Peyer's patch (tissue), 4 donors: ENCODE data around the gene MAPK10. TPM values are rescaled to one million over a fixed set of nuclear protein-coding genes. Genes with fewer than 3 reads are reported as not detected.

ENCODE experiments used
- DNase-seq, 3 donors: peaks; one replicate each; pipeline ENCODE4 v3.0.0-alpha.2; 2017 to 2019
- H3K27ac ChIP-seq, 4 donors: fragments of 200-600 bp; sonication (generic); one replicate each; pipeline ENCODE4 v1.5.1; 2016 to 2019
- H3K27me3 ChIP-seq, 2 donors: fragments of 200-600 bp; sonication (generic); one replicate each; pipeline ENCODE4 v1.5.1; 2019
- H3K36me3 ChIP-seq, 3 donors: fragments of 200-600 bp; sonication (generic); one replicate each; pipeline ENCODE4 v1.5.1; 2016 to 2019
- H3K4me1 ChIP-seq, 4 donors: fragments of 200-600 bp; sonication (generic); one replicate each; pipeline ENCODE4 v1.5.1; 2016 to 2019
- H3K4me3 ChIP-seq, 4 donors: fragments of 200-600 bp; sonication (generic); 1 replicate in 3 of 4; 2 replicates in 1 of 4; pipeline ENCODE4 v1.5.1; 2016 to 2019; ENCODE audit warnings: mild to moderate bottlenecking in 1 of 4
- H3K9me3 ChIP-seq, 4 donors: fragments of 200-600 bp; sonication (generic); one replicate each; pipeline ENCODE4 v1.5.1; 2016 to 2019; ENCODE audit warnings: mild to moderate bottlenecking in 1 of 4
- CTCF ChIP-seq, 6 experiments: fragments of 450-650 bp in 4 of 6; fragments of 200-600 bp in 2 of 6; sonication (generic) in 1 of 6; IDR thresholded peaks; one replicate each; pipeline ENCODE4 v1.5.1; 2017 to 2019; ENCODE audit warnings: antibody characterized with exemption in 6 of 6, mild to moderate bottlenecking in 3 of 6, moderate library complexity in 1 of 6
- POLR2A ChIP-seq, 2 donors: fragments of 450-650 bp; IDR thresholded peaks; one replicate each; pipeline ENCODE4 v1.5.1; 2017; ENCODE audit warnings: antibody characterized with exemption in 2 of 2, mild to moderate bottlenecking in 2 of 2, moderate library complexity in 2 of 2
- total RNA-seq, 4 donors: library from RNA; depleted of rRNA; stranded (reverse); fragments of >200 nt; gene quantifications; one replicate each; pipeline ENCODE4 v1.1.0, GENCODE V29; 2016

MAPK10 gene
- total RNA-seq = 10 to 100 TPM in 1 of 4 donors, 1 to 10 TPM in 3; 1.8 to 35.5 (median 7.3) TPM

GRCh38 chr4:86359944-86360478 is at the start of gene MAPK10:
MAPK10 (minus strand) TSS chr4:86360053.
- DNase-seq = peak in 2 of 3 donors; percentile 69 to 86
- TF ChIP-seq CTCF (IDR thresholded peaks at IDR 0.05) = no peak
- TF ChIP-seq POLR2A (IDR thresholded peaks at IDR 0.05) = no peak
- Histone ChIP-seq H3K4me1 (no peaks in the 10 kb centered on the region), H3K27me3 (no peaks in the 10 kb centered on the region), H3K27ac (peak within 1 kb of the TSS in 2 of 4 donors; percentile 6 to 29), H3K4me3 (peak within 1 kb of the TSS in 2 of 4 donors; percentile 4 to 24), H3K9me3 (no peaks in the 10 kb centered on the region), H3K36me3 (no peaks in the 10 kb centered on the region)

DNA sequence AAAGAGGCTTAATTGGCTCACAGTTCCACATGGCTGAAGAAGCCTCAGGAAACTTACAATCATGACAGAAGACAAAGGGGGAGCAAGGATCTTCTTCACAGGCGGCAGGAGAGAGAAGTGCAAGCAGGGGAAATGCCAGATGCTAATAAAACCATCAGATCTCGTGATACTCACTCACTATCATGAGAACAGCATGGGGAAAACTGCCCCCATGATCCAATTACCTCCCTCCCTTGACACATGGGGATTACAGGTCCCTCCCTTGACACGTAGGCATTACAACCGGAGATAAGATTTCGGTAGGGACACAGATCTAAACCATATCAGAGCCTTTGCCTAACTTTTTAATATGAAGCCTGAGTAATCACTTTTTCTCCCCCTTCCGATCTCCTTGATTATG is 43.7 kb upstream of the MAPK10 start:
- Histone ChIP-seq H3K4me3 (no peak overlapping the region), H3K9me3 (no peaks in the 10 kb centered on the region), H3K36me3 (no peaks in the 10 kb centered on the region), H3K4me1 (no peaks in the 10 kb centered on the region), H3K27ac (no peak overlapping the region), H3K27me3 (no peaks in the 10 kb centered on the region)
- DNase-seq = no peak
- no peak for TF ChIP-seq CTCF (IDR thresholded peaks at IDR 0.05)
- no peak for TF ChIP-seq POLR2A (IDR thresholded peaks at IDR 0.05)

GRCh38 chr4:86401826-86402225 is 42.0 kb upstream of the MAPK10 start:
- TF ChIP-seq POLR2A (IDR thresholded peaks at IDR 0.05) (no peak), CTCF (IDR thresholded peaks at IDR 0.05) (no peak)
- H3K9me3 ChIP-seq = no peaks in the 10 kb centered on the region
- no peak overlapping the region for H3K4me3 ChIP-seq
- H3K27ac ChIP-seq = no peak overlapping the region
- H3K36me3 ChIP-seq = no peaks in the 10 kb centered on the region
- H3K4me1 ChIP-seq = no peaks in the 10 kb centered on the region
- DNase-seq = no peak
- H3K27me3 ChIP-seq = no peaks in the 10 kb centered on the region

GRCh38 chr4:86400216-86400615 is 40.4 kb upstream of the MAPK10 start:
- TF ChIP-seq CTCF (IDR thresholded peaks at IDR 0.05) (no peak), POLR2A (IDR thresholded peaks at IDR 0.05) (no peak)
- H3K27me3 ChIP-seq = no peaks in the 10 kb centered on the region
- DNase-seq = no peak

GRCh38 chr4:86398187-86398586 is 38.3 kb upstream of the MAPK10 start:
- Histone ChIP-seq H3K9me3 (no peaks in the 10 kb centered on the region), H3K27me3 (no peaks in the 10 kb centered on the region), H3K4me1 (no peaks in the 10 kb centered on the region), H3K4me3 (no peak overlapping the region), H3K36me3 (no peaks in the 10 kb centered on the region), H3K27ac (no peak overlapping the region)
- DNase-seq = no peak
- TF ChIP-seq POLR2A (IDR thresholded peaks at IDR 0.05) = no peak
- TF ChIP-seq CTCF (IDR thresholded peaks at IDR 0.05) = no peak

More at GRCh38 chr4:86400216-86400615, 40.4 kb upstream of the MAPK10 start:
- no peaks in the 10 kb centered on the region for H3K9me3 ChIP-seq
- H3K27ac ChIP-seq = no peak overlapping the region
- no peak overlapping the region for H3K4me3 ChIP-seq
- H3K4me1 ChIP-seq = no peaks in the 10 kb centered on the region
- H3K36me3 ChIP-seq = no peaks in the 10 kb centered on the region

DNA sequence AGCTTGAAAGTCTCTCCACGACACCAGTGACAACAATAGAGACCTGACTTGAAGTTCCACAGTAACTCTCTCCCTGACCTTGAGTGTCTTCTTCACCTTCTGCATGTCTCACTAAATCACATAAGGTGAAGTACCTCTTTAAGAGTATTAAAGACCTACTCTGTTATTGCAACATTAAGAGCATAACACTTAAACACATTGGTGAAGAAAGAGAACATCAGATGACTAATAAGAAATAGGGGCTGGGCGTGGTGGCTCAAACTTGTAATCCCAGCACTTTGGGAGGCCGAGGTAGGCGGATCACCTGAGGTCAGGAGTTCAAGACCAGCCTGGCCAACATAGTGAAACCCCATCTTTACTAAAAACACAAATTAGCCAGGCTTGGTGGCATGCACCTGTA is 33.9 kb upstream of the MAPK10 start:
- H3K27ac ChIP-seq = no peak overlapping the region
- no peaks in the 10 kb centered on the region for H3K27me3 ChIP-seq
- H3K4me1 ChIP-seq = no peaks in the 10 kb centered on the region
- H3K9me3 ChIP-seq = no peaks in the 10 kb centered on the region
- no peak for DNase-seq
- H3K4me3 ChIP-seq = no peak overlapping the region
- no peaks in the 10 kb centered on the region for H3K36me3 ChIP-seq
- TF ChIP-seq CTCF (IDR thresholded peaks at IDR 0.05) = no peak
- no peak for TF ChIP-seq POLR2A (IDR thresholded peaks at IDR 0.05)
